Natural killer cell (primary cell): ENCODE results near the gene PEDS1. TPM values are rescaled to one million over a fixed set of nuclear protein-coding genes. Genes with fewer than 3 reads are reported as not detected.

Experiments used
- ATAC-seq, 3 donors: fragments of 150-1000 bp in 2 of 3; fragments of 200-7000 bp in 1 of 3; cut with Tn5 transposase; 1 replicate in 1 of 3; 2 replicates in 2 of 3; pipeline ENCODE4 v1.10.0; 2021; ENCODE audit warnings: mild to moderate bottlenecking in 2 of 3, moderate library complexity in 2 of 3
- DNase-seq, 2 donors: peaks; one replicate each; pipeline versions ENCODE4 v3.0.0 to v3.0.0-alpha.2; 2013 to 2021; ENCODE audit warnings: mixed read lengths in 1 of 2
- H3K27ac ChIP-seq: one replicate; pipeline ENCODE4 v1.5.1; 2013; ENCODE audit warnings: mild to moderate bottlenecking, low read length
- H3K27me3 ChIP-seq: one replicate; pipeline ENCODE4 v1.6.1; 2013; ENCODE audit warnings: low read length; ENCODE audit not compliant: control insufficient read depth, insufficient read depth
- H3K36me3 ChIP-seq: one replicate; pipeline ENCODE4 v1.6.1; 2013; ENCODE audit warnings: low read length; ENCODE audit not compliant: control insufficient read depth, insufficient read depth
- H3K4me1 ChIP-seq: one replicate; pipeline ENCODE4 v1.6.1; 2013; ENCODE audit warnings: low read length; ENCODE audit not compliant: control insufficient read depth, insufficient read depth
- H3K4me3 ChIP-seq: one replicate; pipeline ENCODE4 v1.5.1; 2013; ENCODE audit warnings: low read length
- H3K9me3 ChIP-seq: one replicate; pipeline ENCODE4 v1.6.1; 2013; ENCODE audit warnings: low read length; ENCODE audit not compliant: control insufficient read depth, insufficient read depth
- H3K27ac Mint-ChIP-seq, 2 donors: one replicate each; pipeline ENCODE4 v1.8.0; 2022; ENCODE audit warnings: mild to moderate bottlenecking in 2 of 2, mixed read lengths in 2 of 2, moderate library complexity in 1 of 2
- H3K27me3 Mint-ChIP-seq, 2 donors: one replicate each; pipeline ENCODE4 v1.8.0; 2022; ENCODE audit warnings: low read depth in 2 of 2, mixed read lengths in 2 of 2
- H3K36me3 Mint-ChIP-seq: one replicate; pipeline ENCODE4 v1.8.0; 2022; ENCODE audit warnings: mixed read lengths
- H3K4me1 Mint-ChIP-seq, 2 donors: one replicate each; pipeline ENCODE4 v1.8.0; 2022; ENCODE audit warnings: mixed read lengths in 2 of 2
- H3K4me3 Mint-ChIP-seq: one replicate; pipeline ENCODE4 v1.8.0; 2022; ENCODE audit warnings: mild to moderate bottlenecking, moderate library complexity, mixed read lengths
- H3K9me3 Mint-ChIP-seq, 2 donors: one replicate each; pipeline ENCODE4 v1.8.0; 2022; ENCODE audit warnings: mixed read lengths in 2 of 2
- WGBS: methylation state at CpG from one replicate; pipeline ENCODE4 v1.1.7; 2013; ENCODE audit warnings: missing lambda C conversion rate; ENCODE audit not compliant: insufficient coverage; 5-methylcytosine and 5-hydroxymethylcytosine counted together
- intact Hi-C: fragments of 100-400 bp; cut with micrococcal nuclease; formaldehyde crosslinking; loops from one replicate; pipeline ENCODE4 v1.14.2; 2022
- total RNA-seq, 4 donors: library from RNA; stranded (reverse); fragments of 120-200 nt in 1 of 4; gene quantifications; one replicate each; pipeline versions ENCODE4 v1.2.3 to v1.2.4, GENCODE V29; 2013 to 2022
- TF ChIP-seq, protein P1 (sequence below): fragments of 200-600 bp; IDR thresholded peaks from one replicate; pipeline ENCODE4 v1.8.0; 2022; ENCODE audit warnings: antibody characterized with exemption

Gene PEDS1
- total RNA-seq, 3 donors from 2014 or later (not counting 1 experiment from before 2014, with no cell fraction given): 27.4 to 32.8 (median 31.5) TPM

DNA sequence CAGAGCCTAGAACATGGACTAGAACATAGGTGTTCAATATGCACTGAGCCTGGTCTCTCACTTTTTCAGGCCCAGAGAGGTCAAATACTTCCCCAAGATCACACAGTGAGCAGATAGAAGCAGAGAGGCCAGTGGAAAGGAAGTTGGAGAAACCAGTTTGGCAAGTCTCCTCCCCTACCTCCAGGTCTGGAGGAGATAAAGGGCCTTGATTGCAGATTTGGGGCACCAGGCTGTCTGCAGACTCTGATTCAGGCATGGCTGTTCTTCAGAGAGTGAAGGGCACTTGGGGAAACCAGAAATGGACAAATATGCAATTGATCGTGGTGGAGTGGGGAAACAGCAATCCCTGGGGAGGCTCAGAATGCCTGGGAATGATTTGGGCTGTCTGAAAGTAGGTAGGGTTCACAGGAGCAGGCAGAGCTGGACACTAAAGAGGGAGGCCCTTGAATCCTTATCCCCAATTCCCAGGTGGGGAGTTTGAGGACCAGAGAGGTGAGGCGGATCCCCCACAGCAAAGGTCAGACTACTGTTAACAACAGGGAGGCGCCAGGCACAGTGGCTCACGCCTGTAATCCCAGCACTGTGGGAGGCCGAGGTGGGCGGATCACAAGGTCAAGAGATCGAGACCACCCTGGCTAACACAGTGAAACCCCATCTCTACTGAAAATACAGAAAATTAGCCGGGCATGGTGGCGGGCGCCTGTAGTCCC, 2.3 kb downstream of the PEDS1 start:
- H3K36me3 Mint-ChIP-seq: no peaks in the 10 kb centered on the region
- H3K4me3 Mint-ChIP-seq: peak overlapping the region; percentile 81
- H3K4me3 ChIP-seq: no peak overlapping the region
- H3K36me3 ChIP-seq: peaks cover 8% of the 10 kb centered on the region
- TF ChIP-seq, protein P1, sequence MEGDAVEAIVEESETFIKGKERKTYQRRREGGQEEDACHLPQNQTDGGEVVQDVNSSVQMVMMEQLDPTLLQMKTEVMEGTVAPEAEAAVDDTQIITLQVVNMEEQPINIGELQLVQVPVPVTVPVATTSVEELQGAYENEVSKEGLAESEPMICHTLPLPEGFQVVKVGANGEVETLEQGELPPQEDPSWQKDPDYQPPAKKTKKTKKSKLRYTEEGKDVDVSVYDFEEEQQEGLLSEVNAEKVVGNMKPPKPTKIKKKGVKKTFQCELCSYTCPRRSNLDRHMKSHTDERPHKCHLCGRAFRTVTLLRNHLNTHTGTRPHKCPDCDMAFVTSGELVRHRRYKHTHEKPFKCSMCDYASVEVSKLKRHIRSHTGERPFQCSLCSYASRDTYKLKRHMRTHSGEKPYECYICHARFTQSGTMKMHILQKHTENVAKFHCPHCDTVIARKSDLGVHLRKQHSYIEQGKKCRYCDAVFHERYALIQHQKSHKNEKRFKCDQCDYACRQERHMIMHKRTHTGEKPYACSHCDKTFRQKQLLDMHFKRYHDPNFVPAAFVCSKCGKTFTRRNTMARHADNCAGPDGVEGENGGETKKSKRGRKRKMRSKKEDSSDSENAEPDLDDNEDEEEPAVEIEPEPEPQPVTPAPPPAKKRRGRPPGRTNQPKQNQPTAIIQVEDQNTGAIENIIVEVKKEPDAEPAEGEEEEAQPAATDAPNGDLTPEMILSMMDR: no peak
- intact Hi-C loops: no loop called here
- peak overlapping the region; percentile 65 to 96 for H3K27ac Mint-ChIP-seq
- DNase-seq (no peak), ATAC-seq (no peak)
- H3K27me3 Mint-ChIP-seq: no peaks in the 10 kb centered on the region
- no peaks in the 10 kb centered on the region for H3K27me3 ChIP-seq
- H3K9me3 ChIP-seq: no peaks in the 10 kb centered on the region
- peak overlapping the region; percentile 7 for H3K27ac ChIP-seq
- peaks cover 62% of the 10 kb centered on the region for H3K4me1 ChIP-seq
- no peaks in the 10 kb centered on the region for H3K9me3 Mint-ChIP-seq
- peaks cover 51 to 78% of the 10 kb centered on the region in 2 donors for H3K4me1 Mint-ChIP-seq
- 88% methylated on average over 5 of the region's 10 CpGs for WGBS

DNA sequence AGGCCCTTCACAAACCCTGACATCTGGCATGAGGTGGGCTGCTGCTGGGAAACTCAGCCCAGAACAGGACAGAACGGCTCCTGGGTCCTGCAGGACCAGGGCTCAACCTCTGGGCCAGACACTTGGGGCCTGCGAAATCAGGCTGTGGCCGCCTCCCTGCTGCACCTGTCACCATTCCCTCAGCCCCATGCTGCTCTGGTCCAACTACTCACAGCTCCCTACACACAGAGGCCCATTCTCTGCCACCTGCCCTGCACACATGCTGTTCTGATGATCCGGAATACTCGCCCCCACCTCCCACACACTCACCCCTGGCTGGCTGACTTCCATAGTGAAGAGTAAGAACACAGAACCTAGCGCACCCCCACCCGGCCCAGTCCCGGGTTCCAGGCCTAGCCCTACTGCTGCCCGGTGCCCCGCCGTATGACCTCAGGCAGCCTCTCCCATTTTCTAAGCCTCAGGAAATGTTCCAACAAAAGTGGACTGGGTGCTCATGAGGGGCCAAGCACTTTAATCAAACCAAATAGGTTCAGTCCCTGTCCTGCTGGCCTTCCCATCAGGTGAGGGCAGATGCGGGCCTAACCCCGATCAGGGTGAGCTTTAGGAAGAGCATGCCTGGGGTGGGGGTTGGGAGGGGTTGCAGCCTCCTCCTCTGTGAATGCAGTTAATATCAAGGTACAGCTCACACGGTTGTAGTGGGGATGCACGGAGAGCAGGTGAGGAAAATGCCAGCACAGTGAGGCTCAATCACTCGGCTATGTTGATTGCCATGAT, 3.9 kb downstream of the PEDS1 start:
- TF ChIP-seq, protein P1: no peak
- H3K36me3 ChIP-seq: peaks cover 8% of the 10 kb centered on the region
- H3K9me3 Mint-ChIP-seq: no peaks in the 10 kb centered on the region
- DNase-seq: no peak
- H3K36me3 Mint-ChIP-seq: no peaks in the 10 kb centered on the region
- intact Hi-C loops: no loop called here
- peaks cover 68% of the 10 kb centered on the region for H3K4me1 ChIP-seq
- no peak overlapping the region for H3K4me3 ChIP-seq
- no peaks in the 10 kb centered on the region for H3K9me3 ChIP-seq
- no peaks in the 10 kb centered on the region for H3K27me3 Mint-ChIP-seq
- no peak overlapping the region for H3K27ac ChIP-seq
- no peak for ATAC-seq
- peaks cover 54 to 82% of the 10 kb centered on the region in 2 donors for H3K4me1 Mint-ChIP-seq
- 97% methylated on average over 16 of the region's 16 CpGs for WGBS
- peak overlapping the region; percentile 25 for H3K4me3 Mint-ChIP-seq
- H3K27ac Mint-ChIP-seq: peak overlapping the region in 1 of 2 donors; percentile 96
- no peaks in the 10 kb centered on the region for H3K27me3 ChIP-seq

DNA sequence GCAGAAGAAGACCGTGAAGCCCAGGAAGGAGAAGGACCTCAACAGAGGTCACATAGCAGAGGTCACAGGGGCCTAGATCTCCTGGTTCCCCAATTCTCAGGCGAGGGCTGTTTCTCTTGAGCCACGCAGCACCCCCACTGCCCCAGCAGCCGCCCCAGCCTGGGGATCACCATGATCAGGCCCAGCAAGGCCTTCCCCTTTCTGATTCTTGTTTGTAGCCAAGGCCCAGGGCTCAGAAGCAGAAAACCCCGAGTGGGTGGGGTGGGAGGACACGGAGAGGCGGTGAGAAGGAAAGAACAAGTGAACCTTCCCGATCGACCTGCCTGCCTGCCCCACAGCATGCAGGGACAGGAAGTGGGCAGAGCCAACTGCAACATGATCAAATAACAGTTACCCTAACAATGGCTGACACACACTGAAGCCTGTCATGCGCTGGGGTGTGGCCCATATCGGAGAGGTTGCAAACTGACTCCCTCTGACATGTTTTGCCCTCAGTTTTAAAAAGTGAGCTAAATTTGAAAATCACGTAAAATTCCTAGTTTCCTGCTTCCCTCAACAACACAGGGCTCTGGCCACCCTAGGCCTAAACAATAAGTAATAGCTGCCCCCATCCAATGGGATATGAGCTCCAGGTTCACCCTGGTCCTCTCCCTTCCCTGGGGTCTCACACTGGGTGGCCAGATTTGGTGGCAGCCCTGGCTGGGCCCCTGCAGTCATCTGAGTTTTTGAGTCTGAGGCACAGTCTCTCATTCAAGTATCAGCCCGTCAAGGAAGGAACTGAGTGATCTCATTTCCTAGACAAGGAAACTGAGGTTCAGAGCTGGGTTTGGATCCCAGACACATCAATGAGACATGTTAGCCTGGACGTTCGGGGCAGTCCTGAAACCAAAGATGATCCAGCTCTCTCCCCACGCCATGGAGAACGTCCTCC, 6.5 kb downstream of the PEDS1 start:
- WGBS: 23% methylated on average over 17 of the region's 17 CpGs
- TF ChIP-seq, protein P1: no peak
- Mint-ChIP-seq H3K4me1 (peaks cover 50 to 75% of the 10 kb centered on the region in 2 donors), H3K9me3 (no peaks in the 10 kb centered on the region), H3K4me3 (peak overlapping the region; percentile 76), H3K27me3 (no peaks in the 10 kb centered on the region), H3K36me3 (no peaks in the 10 kb centered on the region), H3K27ac (peak overlapping the region; percentile 91 to 96)
- H3K27me3 ChIP-seq: no peaks in the 10 kb centered on the region
- peak overlapping the region; percentile 14 for H3K4me3 ChIP-seq
- intact Hi-C loops: no loop called here
- DNase-seq (peak; percentile 57 to 92), ATAC-seq (peak; percentile 95 to 98 (median 97))
- H3K27ac ChIP-seq: peak overlapping the region; percentile 94
- H3K4me1 ChIP-seq: peaks cover 48% of the 10 kb centered on the region
- no peaks in the 10 kb centered on the region for H3K9me3 ChIP-seq
- H3K36me3 ChIP-seq: peaks cover 20% of the 10 kb centered on the region
